Heart left ventricle (tissue), 13 donors: Measurements from ENCODE around the gene FAM171A1.

Experiments used
- POLR2A ChIP-seq, 2 donors: fragments of 450-650 bp; IDR thresholded peaks; one replicate each; pipeline ENCODE4 v1.6.1; 2017; ENCODE audit warnings: antibody characterized with exemption in 2 of 2, mild to moderate bottlenecking in 2 of 2, moderate library complexity in 2 of 2
- TF ChIP-seq, protein P1 (sequence below), 12 donors: fragments of 200-600 bp; sonication (generic) in 4 of 12; IDR thresholded peaks; one replicate each; pipeline versions ENCODE4 v1.5.0 to v1.8.0; 2018 to 2022; ENCODE audit warnings: antibody characterized with exemption in 12 of 12, mild to moderate bottlenecking in 5 of 12
- donor health status: ischemic (EF 13 %, LVEDD 7.1; RV severe dilation, severe dysfunction).
- donor health status: DM: no; HTN: yes; CAD: no.
- donor health status: DM: no; HTN: no; CAD: no.
- donor health status: ischemic (EF 25% LVEDD 6.9; RV normal size, moderate dysfunction).
- donor health status: ischemic (EF 25% LVEDD 5.7; RV mildly dilated, moderate dysfunction).
- donor health status: ischemic (EF 35%, LVEDD 5.7; RV mildly dilated, moderate dysfunction).
- donor health status: nonischemic (EF 11% LVEDD 7.7; RV severe dilation, severe dysfunction).
- donor health status: DM: yes; HTN: yes; CAD: no.
- donor health status: PGD.
- donor health status: ischemic (EF 29% LVEDD 5.4; RV normal size, mild dysfunction).
- donor health status: nonischemic (EF 23%, LVEDD 6.1; RV moderate dilation, normal function).

DNA sequence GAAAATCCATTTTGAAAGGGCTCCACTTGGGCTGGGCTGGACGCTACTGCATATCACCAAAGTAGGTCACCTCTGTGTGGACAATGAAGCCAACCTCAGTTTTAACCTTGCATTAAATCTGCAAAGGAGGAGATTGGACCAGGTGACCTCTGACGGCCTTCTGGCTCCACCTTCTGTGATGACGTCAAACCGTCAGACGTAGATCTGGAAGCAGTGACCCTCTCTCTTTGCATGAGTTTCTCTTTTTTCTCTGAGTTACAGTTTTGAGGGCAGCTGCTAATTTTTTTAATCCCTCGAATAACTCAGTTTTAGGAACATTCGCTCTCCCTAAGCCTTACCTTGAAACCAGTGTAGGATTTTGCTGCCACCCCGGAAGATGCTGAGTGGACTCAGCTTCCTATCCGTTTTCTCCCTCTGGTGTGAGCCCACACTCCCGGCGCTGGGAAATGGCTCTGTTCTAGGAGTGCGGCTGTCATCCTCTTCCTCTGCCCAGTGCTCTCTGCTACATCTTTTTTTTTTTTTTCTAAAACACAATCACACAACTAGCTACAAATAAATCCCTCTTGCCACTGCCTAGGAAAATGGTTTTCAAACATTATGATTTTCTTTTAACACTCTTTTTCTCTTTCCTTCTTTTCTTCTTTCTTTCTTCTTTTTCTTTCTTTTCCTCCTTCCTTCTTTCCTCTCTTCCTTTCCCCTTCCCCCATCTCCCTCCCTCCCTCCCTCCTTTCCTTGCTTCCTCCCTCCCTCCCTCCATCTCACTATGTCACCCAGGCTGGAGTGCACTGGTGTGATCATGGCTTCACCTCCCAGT lies 174.9 kb downstream of the FAM171A1 start:
- TF ChIP-seq, protein P1, sequence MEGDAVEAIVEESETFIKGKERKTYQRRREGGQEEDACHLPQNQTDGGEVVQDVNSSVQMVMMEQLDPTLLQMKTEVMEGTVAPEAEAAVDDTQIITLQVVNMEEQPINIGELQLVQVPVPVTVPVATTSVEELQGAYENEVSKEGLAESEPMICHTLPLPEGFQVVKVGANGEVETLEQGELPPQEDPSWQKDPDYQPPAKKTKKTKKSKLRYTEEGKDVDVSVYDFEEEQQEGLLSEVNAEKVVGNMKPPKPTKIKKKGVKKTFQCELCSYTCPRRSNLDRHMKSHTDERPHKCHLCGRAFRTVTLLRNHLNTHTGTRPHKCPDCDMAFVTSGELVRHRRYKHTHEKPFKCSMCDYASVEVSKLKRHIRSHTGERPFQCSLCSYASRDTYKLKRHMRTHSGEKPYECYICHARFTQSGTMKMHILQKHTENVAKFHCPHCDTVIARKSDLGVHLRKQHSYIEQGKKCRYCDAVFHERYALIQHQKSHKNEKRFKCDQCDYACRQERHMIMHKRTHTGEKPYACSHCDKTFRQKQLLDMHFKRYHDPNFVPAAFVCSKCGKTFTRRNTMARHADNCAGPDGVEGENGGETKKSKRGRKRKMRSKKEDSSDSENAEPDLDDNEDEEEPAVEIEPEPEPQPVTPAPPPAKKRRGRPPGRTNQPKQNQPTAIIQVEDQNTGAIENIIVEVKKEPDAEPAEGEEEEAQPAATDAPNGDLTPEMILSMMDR (IDR thresholded peaks at IDR 0.05), result no peak
- TF ChIP-seq POLR2A (IDR thresholded peaks at IDR 0.05), result no peak
